ENCODE measurements around the gene GJA8.

- TF ChIP-seq CTCF (IDR thresholded peaks at IDR 0.05): no peak
- TF ChIP-seq POLR2A (IDR thresholded peaks at IDR 0.05): no peak
Measured at GRCh38 chr1:147924813-147925212, 22.2 kb downstream of the GJA8 start.

All from lower leg skin (tissue), 3 donors.